Activated CD4-positive, alpha-beta T cell treated with anti-CD3 and anti-CD28 coated beads, Interleukin-2, Interleukin-6, amounts not matched to agents 100 ng/mL and 50 ng/mL, durations not matched to agents 16 hours and 8 hours (primary cell): ENCODE measurements around the gene RIMS4.
"Not testable (repeated sequence)": the region's sequence is repeated elsewhere in the genome, so short reads cannot be mapped to it uniquely, and the experiment has no call there.

Experiments
- DNase-seq: peaks from one replicate; pipeline ENCODE4 v3.0.0-alpha.2; 2020

The RIMS4 gene

DNA sequence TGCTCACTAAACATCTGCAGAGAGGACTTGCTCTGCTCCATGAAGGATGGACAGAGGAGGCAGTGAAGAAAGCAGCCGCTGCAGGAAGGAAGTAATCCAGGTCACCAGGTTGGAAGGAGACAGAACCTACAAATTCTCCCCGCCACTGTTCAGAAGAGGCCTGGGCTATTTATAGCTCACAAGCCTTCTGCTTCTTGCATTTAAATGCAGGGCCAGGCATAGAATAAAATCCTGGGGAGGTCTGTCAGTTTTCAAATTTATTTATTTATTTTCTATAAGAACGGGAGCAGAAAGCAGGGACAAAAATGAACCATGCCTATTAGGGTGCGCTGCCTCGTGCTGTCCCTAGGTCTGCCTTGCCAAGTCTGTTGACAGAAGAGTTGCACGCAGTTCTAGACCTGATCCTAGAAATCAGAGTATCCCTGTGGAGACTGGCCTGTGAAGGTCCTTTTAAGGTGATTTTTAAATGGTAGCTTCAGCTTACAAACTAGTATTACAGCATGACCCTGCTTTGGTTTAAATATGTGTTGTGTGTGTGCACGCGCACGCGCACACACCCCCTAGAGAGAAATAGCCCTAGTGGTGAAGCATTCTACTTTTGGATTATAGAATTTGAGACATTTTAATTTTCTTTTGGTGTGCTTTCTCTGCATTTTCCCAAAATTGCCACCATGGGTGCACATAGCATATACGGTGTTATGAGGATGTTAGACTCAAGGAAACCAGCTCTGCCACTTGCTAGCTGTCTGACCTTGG, 19.5 kb downstream of the RIMS4 start:
- DNase-seq = no peak

DNA sequence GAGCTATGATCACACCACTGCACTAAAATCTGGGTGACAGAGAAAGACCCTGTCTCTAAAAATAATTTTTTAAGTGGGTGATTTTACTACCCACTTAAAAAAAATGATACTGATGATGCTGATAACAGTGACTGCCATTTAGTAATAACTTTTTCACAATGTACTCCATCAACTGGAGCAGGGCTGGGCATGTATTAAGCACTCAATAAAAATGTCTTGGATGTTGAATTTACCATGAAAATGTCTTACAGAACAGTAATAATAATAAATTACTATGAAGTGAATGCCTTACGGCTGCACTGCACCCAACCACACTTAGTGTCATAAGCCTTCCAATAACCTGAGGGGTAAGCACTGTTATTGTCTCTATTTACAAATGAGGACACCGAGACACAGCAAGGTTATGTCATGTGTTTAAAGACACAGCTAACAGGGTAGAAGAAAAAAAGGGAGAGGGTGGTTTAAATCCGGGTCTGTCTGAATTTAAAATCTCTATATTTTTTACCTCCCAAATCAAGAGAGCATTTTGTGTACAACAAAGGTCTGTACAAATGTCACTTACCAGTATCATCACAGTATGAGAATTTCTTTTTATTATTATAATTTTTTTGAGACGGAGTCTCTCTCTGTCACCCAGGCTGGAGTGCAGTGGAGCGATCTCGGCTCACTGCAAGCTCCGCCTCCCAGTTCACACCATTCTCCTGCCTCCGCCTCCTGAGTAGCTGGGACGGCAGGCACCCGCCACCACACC, 21.5 kb downstream of the RIMS4 start:
- no peak for DNase-seq

DNA sequence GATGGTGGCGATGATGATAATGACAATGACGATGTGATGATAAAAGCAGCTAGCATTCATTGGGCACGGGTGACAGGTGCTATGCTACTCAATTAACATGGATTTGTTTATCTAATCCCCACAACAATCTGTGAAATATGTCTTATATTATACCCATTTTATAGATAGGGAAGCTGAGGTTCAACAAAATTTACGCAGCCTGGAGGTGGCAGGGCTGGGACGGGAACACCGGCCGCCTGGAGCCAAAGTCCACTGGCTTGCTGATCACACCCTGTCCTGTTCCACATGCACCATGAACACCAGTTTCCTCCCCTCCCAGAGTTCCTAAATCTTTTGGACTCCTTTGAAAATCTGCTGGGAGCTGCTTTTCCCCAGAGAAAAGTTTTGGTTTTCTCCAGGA, 23.0 kb downstream of the RIMS4 start:
- DNase-seq = no peak

DNA sequence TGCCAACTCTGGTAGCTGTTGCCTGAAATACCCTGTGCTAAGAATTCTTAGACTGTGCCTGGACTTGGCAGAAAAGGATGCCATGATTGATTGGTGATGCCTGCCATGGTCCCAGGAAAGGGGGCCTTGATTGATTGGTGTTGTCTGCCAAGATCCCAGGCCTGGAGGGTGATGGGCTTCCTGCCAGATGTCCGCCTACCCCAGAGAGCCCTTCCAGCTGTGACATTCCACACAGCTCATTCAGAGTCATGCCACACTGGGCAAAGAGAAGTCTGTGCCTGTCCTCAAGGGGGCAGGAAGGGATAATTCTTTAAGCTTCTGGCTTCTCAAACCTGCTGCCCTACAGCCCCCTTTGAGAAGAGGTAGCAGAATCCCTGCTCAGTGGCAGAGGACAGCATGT, 24.6 kb downstream of the RIMS4 start:
- no peak for DNase-seq

DNA sequence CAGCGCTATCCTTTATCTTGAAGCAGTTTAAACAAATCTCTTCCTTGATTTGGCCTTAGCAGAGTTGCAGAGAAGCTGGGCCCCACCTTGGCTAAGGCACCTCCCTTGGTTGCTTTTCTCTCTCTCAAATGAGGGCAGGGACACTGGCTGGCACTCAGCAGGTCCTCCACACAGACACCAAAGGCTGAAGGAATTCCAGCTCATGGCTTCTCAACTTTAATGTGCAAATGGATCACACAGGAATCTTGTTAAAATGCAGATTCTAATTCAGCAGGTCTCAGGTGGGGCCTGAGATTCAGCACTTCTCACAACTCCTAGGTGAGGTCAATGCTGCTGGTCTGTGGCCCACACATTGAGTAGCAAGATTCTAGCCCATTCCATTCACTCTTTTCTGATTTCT, 25.7 kb downstream of the RIMS4 start:
- DNase-seq = no peak

DNA sequence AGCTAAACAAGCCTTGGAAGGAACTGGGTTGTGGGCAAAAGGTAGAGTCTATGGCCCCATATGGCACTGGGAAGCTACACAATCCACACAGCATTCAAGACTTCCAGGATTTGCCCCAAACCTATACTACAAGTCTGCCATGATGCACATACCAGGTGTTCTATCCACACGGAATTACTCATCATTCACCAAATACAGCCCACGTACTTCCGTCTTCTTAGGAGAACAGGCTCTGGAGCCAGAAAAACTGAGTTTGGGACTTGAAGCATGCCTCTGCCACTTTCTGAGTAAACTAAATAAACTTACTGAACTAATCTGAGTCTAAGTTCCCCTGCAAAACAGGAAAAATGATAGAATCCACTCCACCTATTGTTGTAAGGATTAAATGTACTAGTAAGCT, 28.6 kb downstream of the RIMS4 start:
- no peak for DNase-seq

DNA sequence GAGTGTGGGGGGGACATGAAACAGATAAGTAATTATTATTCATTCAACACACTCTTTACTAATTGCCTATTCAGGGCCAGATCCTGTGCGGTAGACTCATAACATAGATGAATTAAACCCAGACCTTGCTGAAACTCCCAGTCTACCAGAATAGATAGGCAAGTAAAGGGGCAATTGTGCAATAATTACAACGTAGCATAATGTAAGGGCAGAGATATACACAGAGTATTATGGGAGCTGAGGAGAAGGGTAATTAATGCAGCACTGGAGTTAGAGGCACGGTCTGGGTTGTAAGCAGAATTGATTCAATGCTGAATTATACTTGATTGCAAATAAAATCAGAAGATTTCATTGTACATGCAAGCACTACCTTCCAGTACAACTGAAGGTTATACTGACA, 29.2 kb downstream of the RIMS4 start:
- no peak for DNase-seq

DNA sequence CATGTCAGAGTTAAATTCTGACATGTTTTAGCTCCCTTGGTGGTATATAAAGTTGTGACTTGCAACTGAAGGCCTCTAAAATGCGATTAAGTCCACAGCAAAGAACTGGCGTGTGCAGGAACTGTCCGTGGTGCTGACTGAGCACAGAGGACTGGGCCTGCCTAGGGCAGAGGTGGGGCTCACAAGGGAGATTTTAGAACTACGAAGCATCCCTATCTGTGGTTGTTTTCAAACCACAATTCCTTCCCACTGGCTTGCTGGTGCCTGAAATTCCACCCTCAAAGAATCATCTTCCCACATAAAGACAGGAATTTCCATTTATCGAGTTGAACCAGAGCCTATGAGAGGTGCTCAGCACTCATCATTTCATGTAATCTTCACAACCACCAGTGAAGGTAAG, 30.1 kb downstream of the RIMS4 start:
- peak; percentile 37 for DNase-seq

DNA sequence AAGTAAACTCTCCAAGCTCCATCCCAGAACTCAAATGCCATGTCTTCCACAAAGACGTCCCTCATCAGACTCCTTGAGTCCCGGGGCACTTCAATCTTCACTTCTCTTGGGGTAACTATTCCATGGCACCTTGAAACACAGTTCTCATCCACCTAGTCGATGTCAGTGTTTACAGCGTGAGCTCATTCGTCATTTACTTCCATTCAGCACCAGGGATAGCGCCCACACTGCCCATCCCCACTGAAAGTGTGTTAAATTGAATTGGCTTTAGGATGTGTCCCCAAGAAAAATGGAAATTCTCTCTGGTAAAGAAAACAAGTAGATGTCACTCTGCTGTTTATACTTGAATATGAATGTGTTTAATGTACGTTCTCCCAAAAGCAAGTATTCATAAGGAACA, 33.4 kb downstream of the RIMS4 start:
- DNase-seq = no peak

DNA sequence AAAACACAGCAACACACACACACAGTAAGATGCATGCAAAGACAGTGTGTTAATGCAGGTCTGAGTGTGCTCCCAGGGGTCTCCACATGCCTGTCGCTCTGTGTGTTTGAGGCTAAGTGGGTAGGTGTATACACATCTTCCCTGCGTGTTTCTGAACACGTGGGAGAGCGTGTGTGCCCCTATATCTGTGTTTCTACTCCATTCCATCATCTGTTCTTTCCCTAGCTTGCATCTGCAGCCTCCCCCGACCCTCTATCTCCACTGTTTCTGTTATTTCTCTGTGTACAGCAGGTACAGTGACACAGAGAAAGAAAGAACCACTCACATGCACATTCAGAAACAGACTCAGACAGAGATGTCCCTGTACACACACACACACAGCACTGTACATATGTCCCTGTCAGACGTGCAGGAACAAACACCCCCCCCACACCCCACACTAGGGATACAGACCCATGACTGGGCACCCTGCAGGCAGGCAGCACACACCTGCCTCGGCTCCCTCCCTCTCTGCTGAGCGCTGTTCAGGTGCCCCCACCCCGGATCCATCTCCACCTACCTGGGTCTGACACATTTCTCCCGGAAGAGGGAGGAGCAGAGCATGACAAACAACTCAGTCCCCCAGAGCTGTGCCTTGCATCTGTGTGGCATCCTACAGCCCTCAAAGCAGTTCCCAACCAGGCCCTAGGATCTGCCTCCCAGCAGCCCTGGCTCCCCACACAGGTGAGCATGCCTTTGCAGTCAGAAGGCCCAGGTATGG, 37.1 kb downstream of the RIMS4 start:
- no peak for DNase-seq

DNA sequence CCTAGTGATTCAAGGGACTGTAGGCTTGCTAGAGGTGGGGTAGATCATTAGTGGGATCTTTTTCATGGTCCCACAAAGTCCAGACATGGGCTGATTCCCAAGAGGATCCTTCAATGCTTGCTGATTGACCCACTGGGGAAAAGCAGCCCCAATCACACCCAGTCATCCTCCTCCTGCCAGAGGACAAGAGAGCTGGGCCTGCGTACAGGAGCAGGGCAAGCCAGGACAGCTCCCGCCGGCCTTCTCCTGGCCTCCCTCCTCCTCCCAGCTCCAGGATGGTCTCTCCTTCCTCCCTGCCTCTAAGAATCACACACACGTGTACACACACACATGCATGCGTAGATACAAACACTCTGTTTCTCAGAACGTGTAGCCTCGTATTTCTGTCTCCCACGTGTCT, 37.7 kb downstream of the RIMS4 start:
- no peak for DNase-seq

DNA sequence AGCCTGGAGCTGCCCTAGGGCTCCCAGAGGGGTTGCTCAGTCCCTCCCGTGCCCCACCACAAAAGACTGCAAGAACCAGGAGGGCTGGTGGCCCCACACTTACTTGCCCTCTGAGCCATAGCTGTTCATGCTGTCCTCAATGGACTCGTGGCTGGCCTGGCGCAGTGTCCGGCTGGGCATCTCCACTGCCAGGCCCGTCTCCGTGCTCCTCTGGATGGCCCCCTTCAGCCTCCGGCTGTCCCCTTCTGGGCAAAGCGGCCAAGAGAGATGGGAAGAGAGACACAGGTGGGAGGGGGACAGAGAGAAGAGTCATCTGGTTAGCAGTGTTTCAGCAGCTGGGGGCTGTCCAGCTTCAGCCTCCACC, 39.2 kb downstream of the RIMS4 start:
- DNase-seq = no peak

DNA sequence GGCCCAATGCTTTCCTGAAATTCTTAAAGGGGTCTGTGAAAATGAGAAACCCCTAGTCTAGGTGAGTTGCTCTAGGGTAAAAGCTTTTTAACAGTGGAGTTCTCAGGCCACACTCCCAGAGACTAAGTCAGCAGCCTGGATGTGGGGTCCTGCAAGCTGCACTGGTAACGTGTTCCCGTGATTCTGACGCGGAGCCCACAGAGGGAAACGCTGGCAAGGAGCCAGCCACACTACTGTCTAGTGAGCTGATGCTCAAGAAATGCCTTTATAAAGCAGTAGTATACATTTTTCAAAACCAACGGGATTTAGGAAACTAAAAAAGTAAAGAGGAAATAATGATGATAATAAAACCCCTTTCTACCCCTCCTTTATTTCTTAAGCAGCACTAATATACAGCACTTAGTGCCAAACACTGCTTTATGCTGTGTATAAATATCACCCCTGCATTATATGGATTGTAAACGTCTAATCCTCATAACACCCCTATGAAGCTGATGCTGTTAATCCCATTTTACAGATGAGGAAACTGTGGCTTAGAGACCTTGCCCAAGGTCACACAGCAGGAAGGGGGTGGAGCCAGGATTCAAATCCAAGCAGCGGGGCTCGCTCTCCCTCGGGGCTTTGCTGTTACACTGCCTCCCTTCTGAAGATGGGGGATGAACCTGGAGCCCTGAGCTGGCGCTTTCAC, 39.7 kb downstream of the RIMS4 start:
- no peak for DNase-seq

DNA sequence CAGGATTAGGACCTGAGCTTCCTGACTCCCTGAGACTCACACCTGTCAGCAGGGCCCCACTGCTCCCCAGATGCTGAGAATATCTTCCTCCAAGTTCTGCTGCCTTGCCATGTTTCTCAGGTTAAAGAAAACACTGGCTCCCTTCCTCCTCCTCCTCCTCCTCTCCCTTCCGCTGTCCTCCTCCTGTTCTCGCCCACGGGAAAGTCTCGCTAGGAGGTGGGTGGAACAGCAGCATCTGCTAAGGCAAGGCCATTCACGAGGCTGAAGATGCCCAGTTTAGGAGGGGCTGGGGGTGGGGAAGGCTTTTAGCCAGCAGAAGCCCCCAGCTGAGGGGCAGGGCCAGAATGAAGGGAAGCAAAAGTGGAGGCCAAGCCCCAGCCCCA, 40.9 kb downstream of the RIMS4 start:
- DNase-seq = no peak

DNA sequence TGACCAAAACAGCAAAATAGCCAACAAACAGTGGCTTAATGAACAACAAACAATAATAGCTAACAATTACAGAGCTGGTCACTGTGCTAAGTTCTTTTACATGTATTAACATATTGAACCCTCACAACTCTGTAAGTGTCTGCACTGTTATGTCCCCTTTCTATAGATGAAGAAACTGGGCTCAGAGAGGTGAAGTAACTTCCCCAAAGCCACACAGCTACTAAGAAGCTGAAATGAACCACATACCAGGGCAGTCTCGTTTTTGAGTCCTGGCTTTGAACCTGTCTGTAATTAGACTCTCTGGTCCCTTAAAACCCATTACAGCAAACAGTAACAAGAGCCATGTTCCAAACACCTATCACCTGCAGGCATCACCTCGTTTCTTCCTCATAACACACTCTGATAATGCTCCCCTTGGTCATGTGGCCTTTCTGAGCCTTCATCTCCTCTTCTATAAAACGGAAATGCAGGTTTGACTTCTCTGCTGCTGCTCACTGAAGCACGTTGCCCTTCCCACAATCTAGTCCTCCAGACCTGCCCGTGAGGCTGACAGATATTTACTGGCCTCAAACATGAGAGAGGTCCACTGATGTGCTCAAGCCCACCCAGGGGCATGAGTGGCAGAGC, 41.4 kb downstream of the RIMS4 start:
- DNase-seq = no peak

DNA sequence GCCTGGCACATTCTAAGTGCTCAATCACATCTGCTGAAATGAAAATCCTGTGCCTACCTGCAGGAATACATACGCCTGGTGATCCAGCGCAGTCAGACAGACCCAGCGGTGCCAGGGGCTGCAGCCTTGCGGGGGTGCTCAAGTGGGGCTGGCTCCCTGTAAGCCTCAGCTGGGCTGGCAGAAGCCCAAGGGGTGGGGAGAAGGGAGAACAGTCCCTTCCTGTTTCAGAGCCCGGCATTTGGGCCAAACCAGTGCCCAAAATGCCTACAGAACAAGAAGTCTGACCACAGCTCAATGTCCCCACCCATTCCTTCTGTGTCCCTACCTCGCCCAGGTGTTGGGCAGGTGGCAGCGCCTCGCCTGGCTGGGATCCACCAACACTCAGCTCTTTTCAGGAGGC, 42.1 kb downstream of the RIMS4 start:
- DNase-seq = no peak

DNA sequence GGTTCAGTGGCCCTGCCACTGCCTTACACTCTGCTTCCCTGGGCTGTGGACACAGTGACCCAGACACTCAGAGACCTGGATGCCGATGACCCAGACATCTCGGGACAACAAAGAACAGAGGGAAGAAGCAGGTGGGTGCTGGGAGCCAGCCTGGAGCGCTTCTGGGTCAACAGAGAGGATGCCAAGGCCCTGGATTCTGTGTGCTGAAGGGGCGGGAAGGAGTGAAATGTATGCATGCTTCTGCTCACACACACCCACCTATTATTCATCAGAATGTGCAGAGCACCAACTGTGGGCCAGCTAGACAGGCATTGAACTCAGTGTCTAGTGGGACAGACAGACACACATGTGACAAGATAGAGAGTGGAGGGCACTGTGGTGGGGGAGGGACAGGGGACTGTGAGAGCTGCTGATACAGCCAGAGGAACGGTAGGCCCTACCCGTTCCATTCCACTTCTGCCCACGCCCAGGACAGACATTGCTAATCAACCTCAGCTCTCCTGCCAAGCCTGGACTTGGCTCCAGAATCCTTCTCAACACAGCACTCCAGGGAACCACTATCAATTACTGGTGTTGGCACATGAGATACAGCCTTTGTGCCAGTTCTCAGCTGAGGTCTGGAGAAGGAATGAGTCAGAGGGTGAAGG, 44.5 kb downstream of the RIMS4 start:
- no peak for DNase-seq

DNA sequence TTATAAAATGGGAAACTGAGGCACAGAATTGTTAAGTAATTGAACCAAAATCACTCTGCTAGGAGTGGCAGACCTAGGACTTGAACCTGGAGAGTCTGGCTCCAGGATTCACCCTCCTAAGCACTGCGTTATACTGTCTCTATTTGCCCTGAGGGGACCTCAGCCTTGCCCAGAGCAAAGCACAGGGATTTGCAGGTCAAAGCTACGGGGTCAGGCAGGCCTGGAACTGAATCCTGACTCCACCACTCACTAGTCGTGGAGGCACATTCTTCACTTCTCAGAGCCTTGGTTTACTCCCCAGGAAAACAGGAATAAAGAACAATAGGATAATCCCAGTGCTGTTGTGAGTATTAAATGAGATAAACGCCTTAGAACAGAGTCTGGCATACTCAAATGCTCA, 45.3 kb downstream of the RIMS4 start:
- no peak for DNase-seq

DNA sequence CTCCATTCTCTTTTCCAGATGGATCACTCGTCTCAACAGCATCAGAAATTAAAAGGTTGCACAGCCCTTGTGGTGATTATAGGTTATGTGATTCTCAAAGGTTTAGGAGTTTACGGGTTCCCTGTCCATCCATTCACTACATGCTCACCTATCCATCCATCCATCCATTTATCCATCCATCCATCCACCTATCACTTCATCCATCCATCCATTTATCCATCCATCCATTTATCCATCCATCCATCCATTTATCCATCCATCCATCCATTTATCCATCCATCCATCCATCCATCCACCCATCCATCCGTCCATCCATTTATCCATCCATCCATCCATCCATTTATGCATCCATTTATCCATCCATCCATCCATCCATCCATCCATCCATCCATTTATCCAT, 46.5 kb downstream of the RIMS4 start:
- not testable (repeated sequence) for DNase-seq

DNA sequence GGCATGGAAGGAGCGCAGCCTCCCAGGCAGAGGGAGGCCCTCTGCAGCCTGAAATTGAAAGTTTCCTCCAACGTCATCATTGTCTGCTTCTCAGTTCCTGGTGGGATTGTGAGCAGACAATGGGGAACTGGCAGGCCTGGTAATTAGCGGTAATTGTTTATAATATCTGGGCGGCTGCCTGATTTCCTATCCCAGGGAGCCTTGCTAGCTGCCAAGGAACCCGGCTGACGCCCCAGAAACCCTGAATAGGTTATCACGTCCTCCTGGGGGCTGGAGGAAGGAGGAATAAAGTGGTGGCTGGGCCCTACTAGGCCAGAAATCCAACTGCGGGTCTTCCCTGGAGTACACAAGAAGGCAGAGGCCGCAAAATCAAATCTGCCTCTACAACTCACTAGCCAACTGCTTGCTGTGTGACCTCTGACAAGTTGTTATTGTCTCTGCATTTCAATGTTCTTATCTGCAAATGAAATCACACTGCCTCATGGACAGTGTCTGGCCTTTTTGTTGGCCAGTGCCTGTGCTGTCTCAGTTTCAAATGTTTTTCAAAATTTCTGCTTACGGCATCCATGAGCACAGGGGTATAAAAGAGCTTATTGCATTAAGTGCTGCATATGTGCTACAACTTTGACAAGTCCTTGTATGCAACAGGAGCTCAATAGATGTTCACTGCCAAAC, 47.7 kb downstream of the RIMS4 start:
- DNase-seq = no peak

DNA sequence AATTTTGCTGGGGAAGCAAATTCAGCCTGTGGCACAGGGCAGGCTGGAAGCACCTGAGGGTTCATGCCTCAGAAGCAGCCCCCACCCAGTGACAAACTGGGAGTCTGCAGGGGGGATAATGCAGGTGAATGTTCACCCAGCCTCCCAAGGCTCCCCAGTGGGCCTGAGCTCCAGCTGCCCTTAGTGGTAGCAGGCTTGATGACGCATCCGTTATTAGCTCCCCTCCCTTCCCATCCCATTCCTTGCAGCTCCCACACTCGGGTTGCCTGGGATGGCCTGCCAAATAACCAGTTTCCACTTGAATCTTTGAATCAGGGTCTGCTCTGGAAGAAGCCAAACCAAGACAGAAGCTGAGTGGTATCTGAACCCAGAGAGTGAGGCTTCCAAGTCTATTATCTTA, 48.9 kb downstream of the RIMS4 start:
- DNase-seq = no peak

DNA sequence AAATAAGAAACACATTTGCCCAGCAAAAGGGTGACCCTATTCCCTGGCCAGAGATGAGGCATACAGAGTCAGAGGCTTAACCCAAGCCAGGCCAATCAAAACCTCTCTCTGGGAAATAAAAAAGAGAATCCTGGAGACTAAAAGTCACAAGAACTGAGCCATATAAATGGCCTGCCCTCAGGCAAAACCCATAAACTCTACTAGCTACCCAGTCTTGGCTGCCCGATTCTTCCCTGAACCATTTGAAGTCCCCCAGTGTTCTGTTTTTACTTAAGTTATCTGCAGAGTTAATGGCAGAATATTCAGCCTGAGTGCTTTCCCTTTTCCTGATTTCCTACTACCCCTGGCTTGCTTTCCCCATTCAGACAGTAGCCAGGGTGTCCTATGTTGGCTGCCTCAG, 50.8 kb downstream of the RIMS4 start:
- no peak for DNase-seq
